MM.1S (cell line): Measurements from ENCODE around the gene SIPA1.
"Not testable (repeated sequence)": the region's sequence is repeated elsewhere in the genome, so short reads cannot be mapped to it uniquely, and the experiment has no call there.

Experiments
- DNase-seq: peaks from one replicate; pipeline ENCODE4 v3.0.0-alpha.2; 2015
- H2AFZ ChIP-seq: fragments of 300-600 bp; sonication (generic); 2 replicates; pipeline ENCODE4 v1.6.0; 2016; ENCODE audit warnings: antibody characterized with exemption, low read length
- H3F3A ChIP-seq: fragments of 300-600 bp; sonication (generic); 2 replicates; pipeline ENCODE4 v1.6.1; 2016; ENCODE audit warnings: mild to moderate bottlenecking, antibody characterized with exemption, low read length, moderate library complexity, mixed read lengths; ENCODE audit not compliant: insufficient read depth
- H3K27ac ChIP-seq: fragments of 300-600 bp; sonication (generic); 2 replicates; pipeline ENCODE4 v1.5.1; 2016; ENCODE audit warnings: mild to moderate bottlenecking, low read length
- H3K27me3 ChIP-seq: fragments of 300-600 bp; sonication (generic); replicated peaks from 2 replicates; pipeline ENCODE4 v1.6.0; 2016; ENCODE audit warnings: low read length; ENCODE audit not compliant: insufficient read depth
- H3K36me3 ChIP-seq: fragments of 300-600 bp; sonication (generic); replicated peaks from 2 replicates; pipeline ENCODE4 v1.6.1; 2016; ENCODE audit warnings: mild to moderate bottlenecking, low read length, mixed read lengths; ENCODE audit not compliant: insufficient read depth
- H3K4me1 ChIP-seq: fragments of 300-600 bp; sonication (generic); 2 replicates; pipeline ENCODE4 v1.6.1; 2016; ENCODE audit warnings: low read length, mixed read lengths
- H3K4me2 ChIP-seq: fragments of 300-600 bp; sonication (generic); 2 replicates; pipeline ENCODE4 v1.6.0; 2016; ENCODE audit warnings: low read depth, low read length
- H3K4me3 ChIP-seq: fragments of 300-600 bp; sonication (generic); 2 replicates; pipeline ENCODE4 v1.5.1; 2016; ENCODE audit warnings: low read length, mixed read lengths
- H3K79me2 ChIP-seq: fragments of 300-600 bp; sonication (generic); 2 replicates; pipeline ENCODE4 v1.6.1; 2016; ENCODE audit warnings: mixed run types, low read length, mixed read lengths
- H3K9ac ChIP-seq: fragments of 300-600 bp; sonication (generic); 2 replicates; pipeline ENCODE4 v1.6.1; 2016; ENCODE audit warnings: low read length, mixed read lengths
- H3K9me2 ChIP-seq: fragments of 300-600 bp; sonication (generic); replicated peaks from 2 replicates; pipeline ENCODE4 v1.6.1; 2016; ENCODE audit warnings: mild to moderate bottlenecking, low read length, mixed read lengths; ENCODE audit not compliant: insufficient read depth
- H3K9me3 ChIP-seq: fragments of 300-600 bp; sonication (generic); replicated peaks from 2 replicates; pipeline ENCODE4 v1.6.1; 2016; ENCODE audit warnings: mild to moderate bottlenecking, low read length, mixed read lengths; ENCODE audit not compliant: insufficient read depth
- H4K20me1 ChIP-seq: fragments of 300-600 bp; sonication (generic); 2 replicates; pipeline ENCODE4 v1.6.1; 2016; ENCODE audit warnings: mild to moderate bottlenecking, low read length, moderate library complexity, mixed read lengths; ENCODE audit not compliant: insufficient read depth
- CTCF ChIP-seq: fragments of 300-600 bp; sonication (generic); IDR thresholded peaks from 2 replicates; pipeline ENCODE4 v1.5.1; 2016; ENCODE audit warnings: antibody characterized with exemption, low read length, mixed read lengths
- EZH2 ChIP-seq: fragments of 300-600 bp; sonication (generic); optimal IDR thresholded peaks from 2 replicates; pipeline ENCODE3; 2017; ENCODE audit warnings: low read depth, mild to moderate bottlenecking, antibody characterized with exemption, low read length, mixed read lengths
- EZH2phosphoT487 ChIP-seq: fragments of 300-600 bp; sonication (generic); IDR thresholded peaks from 2 replicates; pipeline ENCODE4 v1.6.1; 2018; ENCODE audit warnings: antibody characterized with exemption, low read length

The SIPA1 gene

DNA sequence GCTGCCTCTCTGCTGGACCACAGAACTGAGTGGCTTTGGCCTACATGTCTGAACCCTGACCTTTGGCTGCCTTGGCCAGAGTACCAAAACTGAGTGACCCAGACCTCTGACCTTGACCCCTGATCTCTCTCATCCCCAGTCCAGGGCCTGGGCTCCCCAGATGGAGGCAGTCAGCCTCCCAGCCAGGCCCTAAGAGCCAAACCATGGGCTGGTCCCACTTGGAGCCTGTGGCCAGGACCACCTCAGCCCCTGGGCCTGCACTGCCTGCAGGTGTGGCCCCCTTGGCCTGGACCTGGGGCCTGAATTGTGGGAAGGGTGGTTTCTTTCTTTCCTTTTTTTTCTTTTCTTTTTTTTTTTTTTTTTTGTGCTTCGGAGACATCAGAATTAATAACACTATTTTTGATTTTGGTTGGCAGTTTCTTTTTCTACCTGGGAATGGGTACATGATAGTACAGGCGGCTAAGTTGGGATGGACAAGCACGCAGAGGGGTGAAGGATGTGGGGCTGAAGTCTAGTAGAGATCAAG lies 806 bp upstream of the SIPA1 start:
- no peak overlapping the region for H3K4me3 ChIP-seq
- peak overlapping the region; percentile 57; the same call in 1 of the 2 replicates for H2AFZ ChIP-seq
- H3K9ac ChIP-seq = no peak overlapping the region; the same call in 1 of the 2 replicates

GRCh38 chr11:65639228-65639597 lies 1.3 kb downstream of the SIPA1 start:
- H3K4me3 ChIP-seq = not testable (repeated sequence)

More for the DNA sequence above, 806 bp upstream of the SIPA1 start:
- H3K4me2 ChIP-seq = peak overlapping the region; percentile 97
- TF ChIP-seq EZH2 (no peak), EZH2phosphoT487 (no peak), CTCF (no peak)
- peaks cover 9% of the 10 kb centered on the region for H3K4me1 ChIP-seq
- peaks cover 14% of the 10 kb centered on the region for H3F3A ChIP-seq
- H3K27ac ChIP-seq = peak overlapping the region; percentile 49; the same call in 1 of the 2 replicates
- no peaks in the 10 kb centered on the region for H3K9me3 ChIP-seq
- no peak for DNase-seq
- no peaks in the 10 kb centered on the region for H3K27me3 ChIP-seq
- H3K36me3 ChIP-seq = no peaks in the 10 kb centered on the region
- no peaks in the 10 kb centered on the region for H3K9me2 ChIP-seq
- H3K79me2 ChIP-seq = peaks cover 9% of the 10 kb centered on the region; the same call in 1 of the 2 replicates
- no peaks in the 10 kb centered on the region for H4K20me1 ChIP-seq

DNA sequence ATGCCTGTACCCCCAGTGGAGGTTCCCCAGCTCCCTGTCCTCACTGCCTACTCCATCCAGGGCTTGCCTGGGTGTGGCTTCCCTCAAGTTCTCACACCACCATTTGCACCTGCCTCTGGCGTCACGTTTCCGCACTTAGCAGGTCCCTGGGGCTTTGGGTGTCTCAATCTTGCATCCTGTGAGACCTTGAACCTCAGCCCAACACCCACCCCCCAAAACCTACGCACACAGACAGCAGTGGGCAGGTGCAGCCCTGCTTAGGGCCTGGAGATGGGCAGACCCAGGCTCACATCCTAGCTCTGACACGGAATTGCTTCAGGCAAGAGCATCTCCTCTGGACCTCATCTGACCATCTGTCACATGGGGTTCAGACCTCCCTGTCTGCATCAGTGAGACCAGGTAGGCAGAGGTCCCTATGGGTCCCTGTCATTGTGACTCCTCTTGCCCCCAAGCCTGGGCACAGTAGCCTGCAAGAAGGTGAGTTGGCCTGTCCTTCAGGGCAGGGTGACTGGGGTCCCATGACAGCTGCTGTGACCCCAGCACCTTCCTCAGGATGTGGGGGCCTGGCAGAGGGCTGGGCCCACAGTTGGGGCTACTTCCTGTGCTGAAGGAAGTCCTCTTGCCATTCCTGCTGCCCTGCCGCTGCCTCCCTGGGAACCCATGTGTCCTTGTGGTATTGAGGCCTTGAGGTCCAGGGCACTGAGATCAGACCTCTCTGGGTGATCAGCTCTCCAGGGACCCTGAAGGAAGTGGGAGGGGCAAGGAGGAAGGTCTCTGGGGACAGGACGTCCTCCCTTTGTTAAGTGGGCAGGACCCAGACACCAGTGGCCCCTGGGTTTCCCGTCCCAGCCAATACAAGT lies 2.0 kb downstream of the SIPA1 start:
- TF ChIP-seq EZH2phosphoT487 = no peak
- TF ChIP-seq CTCF = no peak
- TF ChIP-seq EZH2 = no peak
- Histone ChIP-seq H3F3A (peaks cover 14% of the 10 kb centered on the region), H3K4me3 (no peak overlapping the region), H3K79me2 (peaks cover 9% of the 10 kb centered on the region; the same call in 1 of the 2 replicates), H3K9me2 (no peaks in the 10 kb centered on the region), H3K9me3 (no peaks in the 10 kb centered on the region), H3K27ac (no peak overlapping the region), H2AFZ (no peak overlapping the region), H3K27me3 (no peaks in the 10 kb centered on the region), H3K36me3 (no peaks in the 10 kb centered on the region), H3K9ac (no peak overlapping the region), H3K4me2 (no peak overlapping the region), H3K4me1 (peaks cover 9% of the 10 kb centered on the region), H4K20me1 (no peaks in the 10 kb centered on the region)
- no peak for DNase-seq

More at GRCh38 chr11:65639228-65639597, 1.3 kb downstream of the SIPA1 start:
- H3K9me3 ChIP-seq, H3K4me2 ChIP-seq, H3K9me2 ChIP-seq, H3K27ac ChIP-seq, H3K27me3 ChIP-seq, H3K9ac ChIP-seq, H3K79me2 ChIP-seq, DNase-seq, H2AFZ ChIP-seq, H3K4me1 ChIP-seq, H3K36me3 ChIP-seq, H4K20me1 ChIP-seq: not testable (repeated sequence)
- peaks cover 14% of the 10 kb centered on the region for H3F3A ChIP-seq
